HG03103 (cell line): ENCODE results near the gene CSDE1.

ENCODE experiments used
- ATAC-seq: cut with Tn5 transposase; IDR thresholded peaks from one replicate; pipeline ENCODE4 v1.9.1; 2021; ENCODE audit warnings: low read depth; ENCODE audit not compliant: unreplicated experiment

Gene CSDE1

GRCh38 chr1:114668373-114668772, 89.4 kb downstream of the CSDE1 start:
- no peak for ATAC-seq

DNA sequence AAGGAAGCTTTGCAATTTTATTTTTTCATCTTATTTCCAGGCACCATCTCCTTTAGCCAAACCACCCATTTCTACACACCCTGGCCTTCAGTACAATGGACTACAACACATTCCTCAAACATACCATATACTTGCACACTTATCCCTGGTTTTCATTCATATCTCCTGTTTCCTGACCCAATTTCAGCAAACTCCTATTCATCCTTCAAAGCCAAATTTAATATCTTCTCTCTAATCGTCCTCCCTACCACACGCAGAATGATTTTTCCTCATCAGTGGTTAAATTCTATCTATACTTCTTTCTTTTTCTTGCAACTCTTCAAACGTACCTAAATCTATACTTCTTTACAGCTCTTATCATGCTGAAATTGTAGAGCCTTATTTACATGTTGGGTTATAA, 90.8 kb downstream of the CSDE1 start:
- no peak for ATAC-seq
